Central memory CD8-positive, alpha-beta T cell (primary cell): ENCODE data around the gene HAUS1.
A peak's percentile ranks its signal among the peaks of the same experiment; 100 is the strongest.

ENCODE experiments used
- ATAC-seq: fragments of 150-1000 bp; cut with Tn5 transposase; replicated peaks from 2 replicates; pipeline ENCODE4 v1.10.0; 2022; ENCODE audit warnings: mild to moderate bottlenecking, moderate FRiP score, moderate number of reproducible peaks; ENCODE audit not compliant: poor library complexity, severe bottlenecking; ENCODE audit errors: extremely low read depth
- DNase-seq, 2 donors: peaks; one replicate each; pipeline ENCODE4 v3.0.0; 2021; ENCODE audit warnings: low spot score in 2 of 2
- H3K27ac Mint-ChIP-seq: one replicate; pipeline ENCODE4 v1.8.0; 2022; ENCODE audit warnings: low read depth, mild to moderate bottlenecking, moderate library complexity, mixed read lengths
- H3K27me3 Mint-ChIP-seq: one replicate; pipeline ENCODE4 v1.8.0; 2022; ENCODE audit warnings: mixed read lengths
- H3K36me3 Mint-ChIP-seq: one replicate; pipeline ENCODE4 v1.8.0; 2022; ENCODE audit warnings: mild to moderate bottlenecking, moderate library complexity, mixed read lengths; ENCODE audit not compliant: insufficient read depth
- H3K4me1 Mint-ChIP-seq: one replicate; pipeline ENCODE4 v1.8.0; 2022; ENCODE audit warnings: mixed read lengths
- H3K4me3 Mint-ChIP-seq: one replicate; pipeline ENCODE4 v1.8.0; 2022; ENCODE audit warnings: mild to moderate bottlenecking, moderate library complexity, mixed read lengths
- H3K9me3 Mint-ChIP-seq: one replicate; pipeline ENCODE4 v1.8.0; 2022; ENCODE audit warnings: mixed read lengths

HAUS1 gene, protein sequence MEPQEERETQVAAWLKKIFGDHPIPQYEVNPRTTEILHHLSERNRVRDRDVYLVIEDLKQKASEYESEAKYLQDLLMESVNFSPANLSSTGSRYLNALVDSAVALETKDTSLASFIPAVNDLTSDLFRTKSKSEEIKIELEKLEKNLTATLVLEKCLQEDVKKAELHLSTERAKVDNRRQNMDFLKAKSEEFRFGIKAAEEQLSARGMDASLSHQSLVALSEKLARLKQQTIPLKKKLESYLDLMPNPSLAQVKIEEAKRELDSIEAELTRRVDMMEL

DNA sequence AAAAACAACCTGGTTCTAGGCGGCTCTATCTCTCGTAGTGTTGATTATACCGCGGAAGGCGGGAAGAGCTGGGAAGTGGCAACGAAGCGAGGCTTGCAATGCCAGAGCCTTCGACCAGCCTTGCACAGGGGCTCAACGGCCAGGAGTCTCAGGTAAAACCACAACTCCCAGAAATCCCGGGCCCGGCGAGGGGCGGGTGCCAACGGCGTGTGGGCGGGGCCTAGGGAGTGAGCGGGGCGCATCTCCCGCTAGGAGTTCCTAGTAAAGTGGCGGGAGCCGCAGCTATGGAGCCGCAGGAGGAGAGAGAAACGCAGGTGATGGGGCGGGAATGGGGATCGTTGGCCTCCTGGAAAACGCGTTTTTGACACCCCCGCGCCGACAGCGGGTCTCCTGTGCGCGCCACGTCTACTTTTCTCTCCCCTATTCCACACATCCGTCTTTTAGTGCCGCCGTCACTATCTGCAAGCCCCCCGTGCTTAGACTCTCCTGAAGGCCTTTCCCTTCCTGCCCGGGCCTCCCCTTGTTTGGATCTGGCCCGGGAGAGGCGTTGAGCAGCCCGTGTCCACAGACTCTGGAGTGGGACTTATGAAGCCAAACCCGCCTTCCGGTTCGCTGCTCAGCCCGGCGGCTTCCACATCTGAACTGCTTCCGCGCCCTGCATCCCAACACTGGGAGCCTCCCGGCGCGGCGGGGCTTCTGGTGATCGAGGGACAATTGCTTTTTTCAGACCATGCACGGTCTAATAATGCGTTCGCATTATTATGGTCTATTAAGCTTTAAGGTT lies at the start of gene HAUS1:
HAUS1 (plus strand) TSS at position 258 of the 784 bp plus-strand sequence; CDS start at position 285, 27 bp downstream.
- peaks cover 9% of the 10 kb centered on the region for H3K4me1 Mint-ChIP-seq
- peak; percentile 88 for ATAC-seq
- DNase-seq = peak; percentile 49 to 56

DNA sequence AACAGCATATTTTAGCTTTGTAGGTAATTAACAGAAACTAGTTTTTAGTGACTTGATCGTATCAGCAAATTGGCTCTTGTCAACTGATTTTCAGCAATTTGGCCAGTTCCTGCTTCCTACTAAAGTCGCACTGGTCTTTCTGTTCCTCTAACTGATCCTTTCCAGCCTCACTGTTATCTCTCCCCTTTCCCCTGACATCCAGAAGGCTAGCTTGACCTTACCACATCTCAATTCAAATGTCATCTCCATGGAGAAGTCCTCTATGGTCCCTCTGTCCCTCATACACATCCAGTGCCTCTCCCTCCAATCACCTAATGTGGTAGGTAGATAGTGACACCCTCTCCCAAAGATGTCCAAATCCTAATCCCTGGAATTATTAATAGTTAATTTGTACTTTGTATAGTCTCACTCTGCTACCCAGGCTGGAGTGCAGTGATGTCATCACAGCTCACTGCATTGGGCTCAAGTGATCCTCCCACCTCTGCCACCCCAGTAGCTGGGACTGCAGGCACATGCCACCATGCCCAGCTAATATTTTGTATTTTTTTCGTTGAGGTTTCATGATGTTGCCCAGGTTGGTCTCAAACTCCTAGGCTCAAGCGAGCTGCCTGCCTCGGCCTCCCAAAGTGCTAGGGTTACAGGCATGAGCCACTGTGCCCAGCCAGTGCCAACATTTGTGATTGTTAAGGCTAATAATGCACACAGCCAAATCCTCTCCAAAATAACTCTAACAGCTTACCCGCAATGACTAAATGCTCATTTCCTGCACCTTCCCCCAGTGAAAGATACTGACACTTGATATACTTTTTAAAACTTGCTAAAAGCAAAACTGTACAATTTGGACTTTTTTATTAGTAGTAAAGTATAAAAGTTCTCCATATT lies 49.0 kb upstream of the HAUS1 start:
- DNase-seq (no peak), ATAC-seq (peak; percentile 91)
- H3K4me3 Mint-ChIP-seq = peak overlapping the region; percentile 62
- H3K27ac Mint-ChIP-seq = peak overlapping the region; percentile 86
- no peaks in the 10 kb centered on the region for H3K9me3 Mint-ChIP-seq
- peaks cover 2% of the 10 kb centered on the region for H3K36me3 Mint-ChIP-seq
- H3K27me3 Mint-ChIP-seq = no peaks in the 10 kb centered on the region
- peaks cover 36% of the 10 kb centered on the region for H3K4me1 Mint-ChIP-seq

More for the DNA sequence above, at the start of gene HAUS1:
- peak within 1 kb of the TSS; percentile 93 for H3K27ac Mint-ChIP-seq
- H3K9me3 Mint-ChIP-seq = no peaks in the 10 kb centered on the region
- H3K27me3 Mint-ChIP-seq = no peaks in the 10 kb centered on the region
- H3K36me3 Mint-ChIP-seq = peaks cover 6% of the 10 kb centered on the region
- peak within 1 kb of the TSS; percentile 97 for H3K4me3 Mint-ChIP-seq

GRCh38 chr18:46055838-46056230 lies 48.4 kb upstream of the HAUS1 start:
- DNase-seq (no peak), ATAC-seq (peak; percentile 34)
- Mint-ChIP-seq H3K27ac (peak overlapping the region; percentile 86), H3K4me3 (peak overlapping the region; percentile 62), H3K27me3 (no peaks in the 10 kb centered on the region), H3K9me3 (no peaks in the 10 kb centered on the region), H3K36me3 (peaks cover 2% of the 10 kb centered on the region), H3K4me1 (peaks cover 40% of the 10 kb centered on the region)

GRCh38 chr18:46060359-46060841 lies 43.8 kb upstream of the HAUS1 start:
- ATAC-seq (no peak), DNase-seq (no peak)
- peaks cover 17% of the 10 kb centered on the region for H3K4me1 Mint-ChIP-seq
- no peak overlapping the region for H3K4me3 Mint-ChIP-seq
- H3K9me3 Mint-ChIP-seq = no peaks in the 10 kb centered on the region
- H3K27ac Mint-ChIP-seq = no peak overlapping the region
- H3K27me3 Mint-ChIP-seq = no peaks in the 10 kb centered on the region
- H3K36me3 Mint-ChIP-seq = peaks cover 3% of the 10 kb centered on the region

DNA sequence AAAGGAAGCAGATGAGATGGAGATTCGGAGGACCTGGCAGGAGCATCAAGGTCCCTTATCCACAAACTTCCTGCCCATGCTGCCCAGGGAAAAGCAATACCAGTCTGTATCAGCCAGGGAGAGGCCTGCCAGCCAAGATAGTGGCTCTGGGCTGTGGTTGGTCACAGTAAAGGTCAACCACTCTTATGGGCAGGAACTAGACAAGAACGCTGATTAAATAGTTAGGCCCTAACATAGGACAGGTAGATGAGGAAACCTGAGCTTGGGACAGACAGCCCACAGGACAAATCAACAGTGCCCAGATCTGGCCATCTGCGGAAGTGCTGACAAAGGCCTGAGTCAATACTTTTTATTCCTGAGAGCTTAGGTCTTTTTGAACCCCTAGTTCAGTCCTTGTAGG lies 42.8 kb upstream of the HAUS1 start:
- H3K27me3 Mint-ChIP-seq = no peaks in the 10 kb centered on the region
- H3K4me3 Mint-ChIP-seq = no peak overlapping the region
- H3K4me1 Mint-ChIP-seq = peaks cover 7% of the 10 kb centered on the region
- H3K36me3 Mint-ChIP-seq = peaks cover 3% of the 10 kb centered on the region
- ATAC-seq = no peak
- no peak for DNase-seq
- H3K27ac Mint-ChIP-seq = no peak overlapping the region
- no peaks in the 10 kb centered on the region for H3K9me3 Mint-ChIP-seq

- ATAC-seq = no peak
- peaks cover 6% of the 10 kb centered on the region for H3K4me1 Mint-ChIP-seq
- H3K36me3 Mint-ChIP-seq = peaks cover 3% of the 10 kb centered on the region
- H3K9me3 Mint-ChIP-seq = no peaks in the 10 kb centered on the region
- no peak overlapping the region for H3K4me3 Mint-ChIP-seq
- DNase-seq = no peak
- H3K27me3 Mint-ChIP-seq = no peaks in the 10 kb centered on the region
- H3K27ac Mint-ChIP-seq = no peak overlapping the region
These were observed 42.4 kb upstream of the HAUS1 start for GRCh38 chr18:46061796-46062195.

DNA sequence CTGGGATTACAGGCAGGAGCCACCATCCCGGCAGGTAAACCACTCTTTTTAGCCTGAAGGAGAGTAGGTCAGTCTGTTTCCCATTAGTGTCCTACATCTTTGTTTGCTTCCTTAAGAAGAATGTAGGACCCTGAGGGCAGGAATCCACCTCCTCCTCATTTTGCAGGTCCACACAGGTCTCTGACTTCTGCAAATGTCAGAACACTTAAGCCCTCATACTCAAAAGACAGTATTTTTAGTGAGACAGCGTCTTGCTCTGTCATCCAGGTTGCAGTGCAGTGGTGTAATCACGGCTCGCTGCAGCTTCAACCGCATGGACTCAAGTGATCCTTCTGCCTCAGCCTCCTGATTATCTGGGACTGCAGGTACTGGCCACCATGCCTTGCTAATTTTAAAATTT lies 41.4 kb upstream of the HAUS1 start:
- H3K36me3 Mint-ChIP-seq = peaks cover 3% of the 10 kb centered on the region
- no peaks in the 10 kb centered on the region for H3K27me3 Mint-ChIP-seq
- no peak overlapping the region for H3K27ac Mint-ChIP-seq
- DNase-seq = no peak
- no peak overlapping the region for H3K4me3 Mint-ChIP-seq
- H3K9me3 Mint-ChIP-seq = no peaks in the 10 kb centered on the region
- ATAC-seq = no peak
- H3K4me1 Mint-ChIP-seq = peaks cover 6% of the 10 kb centered on the region

DNA sequence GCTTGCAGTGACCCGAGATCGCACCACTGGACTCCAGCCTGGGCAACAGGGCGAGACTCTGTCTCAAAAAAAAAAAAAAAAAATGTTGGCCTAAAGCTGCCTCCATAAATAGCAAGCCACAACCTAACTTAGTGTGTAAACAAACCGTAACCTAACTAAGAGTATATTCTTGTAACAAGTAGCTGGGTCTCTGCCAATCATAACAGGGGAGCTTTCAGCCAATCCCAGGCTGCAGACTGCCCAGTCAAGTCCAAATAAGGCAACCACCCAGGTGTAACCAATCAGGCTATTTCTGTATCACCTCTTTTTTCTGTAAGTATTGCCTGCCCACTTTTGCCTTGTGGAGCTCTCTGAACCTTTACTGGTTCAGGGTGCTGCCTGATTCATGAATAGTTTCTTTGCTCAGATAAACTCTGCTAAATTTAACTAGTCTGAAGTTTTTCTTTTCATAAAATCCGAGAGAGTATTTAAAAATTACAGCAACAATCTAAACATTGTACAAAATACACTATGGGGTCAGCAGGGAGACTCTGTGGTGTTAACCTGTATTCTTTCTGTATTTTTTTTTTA lies 36.7 kb upstream of the HAUS1 start:
- ATAC-seq = no peak

GRCh38 chr18:46068763-46069162 lies 35.4 kb upstream of the HAUS1 start:
- Mint-ChIP-seq H3K27me3 (no peaks in the 10 kb centered on the region), H3K4me1 (peaks cover 41% of the 10 kb centered on the region), H3K27ac (no peak overlapping the region), H3K9me3 (no peaks in the 10 kb centered on the region), H3K4me3 (no peak overlapping the region), H3K36me3 (peaks cover 7% of the 10 kb centered on the region)
- ATAC-seq (no peak), DNase-seq (no peak)

More for the DNA sequence above, 36.7 kb upstream of the HAUS1 start:
- peaks cover 29% of the 10 kb centered on the region for H3K4me1 Mint-ChIP-seq
- H3K4me3 Mint-ChIP-seq = no peak overlapping the region
- no peak overlapping the region for H3K27ac Mint-ChIP-seq
- no peak for DNase-seq
- H3K9me3 Mint-ChIP-seq = no peaks in the 10 kb centered on the region
- H3K36me3 Mint-ChIP-seq = peaks cover 6% of the 10 kb centered on the region
- H3K27me3 Mint-ChIP-seq = no peaks in the 10 kb centered on the region

DNA sequence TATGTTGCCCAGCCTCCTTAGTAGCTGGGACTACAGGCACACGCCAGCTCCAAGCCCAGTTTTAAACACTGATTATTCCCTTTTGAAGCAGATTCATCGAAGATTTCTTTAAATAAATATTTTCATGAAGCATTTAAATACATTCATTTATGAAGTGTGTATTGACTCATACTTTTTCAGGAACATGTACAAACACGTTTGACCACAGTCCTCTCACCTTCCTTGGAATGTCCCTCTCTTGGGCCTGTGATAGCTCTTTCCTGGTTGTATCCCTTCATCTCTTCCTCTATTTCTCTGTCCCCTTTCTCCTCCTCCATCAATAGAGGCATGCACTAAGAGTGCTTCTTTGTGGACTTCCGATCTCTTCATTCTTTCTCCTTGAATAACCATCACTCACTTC lies 34.7 kb upstream of the HAUS1 start:
- peaks cover 4% of the 10 kb centered on the region for H3K36me3 Mint-ChIP-seq
- no peaks in the 10 kb centered on the region for H3K9me3 Mint-ChIP-seq
- peaks cover 44% of the 10 kb centered on the region for H3K4me1 Mint-ChIP-seq
- H3K27ac Mint-ChIP-seq = no peak overlapping the region
- H3K27me3 Mint-ChIP-seq = no peaks in the 10 kb centered on the region
- ATAC-seq (no peak), DNase-seq (no peak)
- no peak overlapping the region for H3K4me3 Mint-ChIP-seq

DNA sequence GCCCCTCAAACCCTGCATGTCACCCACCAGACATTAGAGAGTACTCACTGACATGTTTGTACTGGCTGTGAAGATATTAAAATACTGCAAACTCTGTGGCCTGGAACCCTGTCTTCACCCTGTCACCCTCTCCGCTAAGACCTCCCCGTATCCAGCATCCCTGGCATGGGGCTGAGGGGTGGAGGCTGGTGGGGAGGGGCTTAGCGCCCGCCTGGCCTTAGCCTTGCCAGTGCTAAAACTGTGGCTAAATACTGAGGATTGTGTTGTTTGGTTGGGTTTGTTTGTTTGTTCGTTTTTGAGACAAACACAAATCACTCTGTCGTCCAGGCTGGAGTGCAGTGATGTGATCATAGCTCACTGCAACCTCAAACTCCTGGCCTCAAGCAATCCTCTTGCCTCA lies 34.0 kb upstream of the HAUS1 start:
- ATAC-seq (no peak), DNase-seq (no peak)
- H3K27me3 Mint-ChIP-seq = no peaks in the 10 kb centered on the region
- no peaks in the 10 kb centered on the region for H3K9me3 Mint-ChIP-seq
- H3K27ac Mint-ChIP-seq = no peak overlapping the region
- H3K36me3 Mint-ChIP-seq = peaks cover 4% of the 10 kb centered on the region
- peak overlapping the region; percentile 79 for H3K4me3 Mint-ChIP-seq
- peaks cover 44% of the 10 kb centered on the region for H3K4me1 Mint-ChIP-seq
